Measurements from ENCODE around the gene FGFR3.

Gene FGFR3

GRCh38 chr4:1803523-1804423 is 10.7 kb downstream of the FGFR3 start:
- no peak for DNase-seq

DNA sequence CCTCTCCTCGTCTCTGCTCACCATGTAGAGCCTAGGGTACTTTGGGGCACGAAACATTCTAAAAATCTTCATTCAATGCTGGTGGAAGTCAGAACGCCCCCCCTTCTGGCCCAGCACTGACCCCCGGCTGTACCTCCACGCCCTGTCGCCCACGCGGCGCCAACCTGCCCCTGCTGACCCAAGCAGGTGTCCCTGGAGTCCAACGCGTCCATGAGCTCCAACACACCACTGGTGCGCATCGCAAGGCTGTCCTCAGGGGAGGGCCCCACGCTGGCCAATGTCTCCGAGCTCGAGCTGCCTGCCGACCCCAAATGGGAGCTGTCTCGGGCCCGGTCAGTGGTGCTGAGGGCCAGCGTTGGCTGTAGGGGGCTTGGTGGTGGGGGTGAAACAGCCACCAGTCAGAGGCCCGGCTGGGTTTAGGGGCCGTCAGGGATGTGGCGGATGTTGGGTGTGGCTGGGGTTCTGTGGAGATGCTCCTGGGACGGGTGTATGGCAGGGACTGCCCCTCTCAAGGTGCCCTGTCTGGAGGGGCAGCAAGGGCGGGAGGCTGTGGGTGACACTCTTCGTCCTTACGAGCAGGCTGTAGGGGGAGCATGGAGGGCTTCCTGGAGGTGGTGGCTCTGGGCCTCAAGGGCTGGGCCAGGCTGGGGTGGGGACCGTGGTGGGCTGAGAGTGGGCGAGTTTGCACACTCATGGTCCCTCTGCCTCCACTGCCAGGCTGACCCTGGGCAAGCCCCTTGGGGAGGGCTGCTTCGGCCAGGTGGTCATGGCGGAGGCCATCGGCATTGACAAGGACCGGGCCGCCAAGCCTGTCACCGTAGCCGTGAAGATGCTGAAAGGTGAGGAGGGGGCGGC is 11.8 kb downstream of the FGFR3 start:
- no peak for DNase-seq

GRCh38 chr4:1805493-1806222 is 12.6 kb downstream of the FGFR3 start:
- no peak for DNase-seq

DNA sequence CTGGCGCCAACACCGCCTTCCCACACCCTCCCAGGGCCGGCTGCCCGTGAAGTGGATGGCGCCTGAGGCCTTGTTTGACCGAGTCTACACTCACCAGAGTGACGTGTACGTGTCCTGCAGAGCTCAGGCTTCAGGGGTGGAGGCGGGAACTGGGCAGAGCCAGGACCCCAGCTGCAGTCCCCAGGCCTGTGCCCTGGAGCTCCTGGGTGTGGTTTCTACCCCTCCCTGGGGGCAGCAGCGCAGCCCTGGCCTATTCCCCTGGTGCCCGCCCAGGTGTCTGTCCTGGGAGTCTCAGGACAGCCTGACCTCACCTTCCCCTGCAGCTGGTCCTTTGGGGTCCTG is 13.1 kb downstream of the FGFR3 start:
- DNase-seq, result no peak

- DNase-seq, result no peak
Measured at GRCh38 chr4:1806596-1807331, 13.7 kb downstream of the FGFR3 start.

GRCh38 chr4:1807332-1807777 is 14.3 kb downstream of the FGFR3 start:
- no peak for DNase-seq

DNA sequence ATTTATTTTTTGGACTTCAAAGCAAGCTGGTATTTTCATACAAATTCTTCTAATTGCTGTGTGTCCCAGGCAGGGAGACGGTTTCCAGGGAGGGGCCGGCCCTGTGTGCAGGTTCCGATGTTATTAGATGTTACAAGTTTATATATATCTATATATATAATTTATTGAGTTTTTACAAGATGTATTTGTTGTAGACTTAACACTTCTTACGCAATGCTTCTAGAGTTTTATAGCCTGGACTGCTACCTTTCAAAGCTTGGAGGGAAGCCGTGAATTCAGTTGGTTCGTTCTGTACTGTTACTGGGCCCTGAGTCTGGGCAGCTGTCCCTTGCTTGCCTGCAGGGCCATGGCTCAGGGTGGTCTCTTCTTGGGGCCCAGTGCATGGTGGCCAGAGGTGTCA is 15.3 kb downstream of the FGFR3 start:
- DNase-seq, result no peak

DNA sequence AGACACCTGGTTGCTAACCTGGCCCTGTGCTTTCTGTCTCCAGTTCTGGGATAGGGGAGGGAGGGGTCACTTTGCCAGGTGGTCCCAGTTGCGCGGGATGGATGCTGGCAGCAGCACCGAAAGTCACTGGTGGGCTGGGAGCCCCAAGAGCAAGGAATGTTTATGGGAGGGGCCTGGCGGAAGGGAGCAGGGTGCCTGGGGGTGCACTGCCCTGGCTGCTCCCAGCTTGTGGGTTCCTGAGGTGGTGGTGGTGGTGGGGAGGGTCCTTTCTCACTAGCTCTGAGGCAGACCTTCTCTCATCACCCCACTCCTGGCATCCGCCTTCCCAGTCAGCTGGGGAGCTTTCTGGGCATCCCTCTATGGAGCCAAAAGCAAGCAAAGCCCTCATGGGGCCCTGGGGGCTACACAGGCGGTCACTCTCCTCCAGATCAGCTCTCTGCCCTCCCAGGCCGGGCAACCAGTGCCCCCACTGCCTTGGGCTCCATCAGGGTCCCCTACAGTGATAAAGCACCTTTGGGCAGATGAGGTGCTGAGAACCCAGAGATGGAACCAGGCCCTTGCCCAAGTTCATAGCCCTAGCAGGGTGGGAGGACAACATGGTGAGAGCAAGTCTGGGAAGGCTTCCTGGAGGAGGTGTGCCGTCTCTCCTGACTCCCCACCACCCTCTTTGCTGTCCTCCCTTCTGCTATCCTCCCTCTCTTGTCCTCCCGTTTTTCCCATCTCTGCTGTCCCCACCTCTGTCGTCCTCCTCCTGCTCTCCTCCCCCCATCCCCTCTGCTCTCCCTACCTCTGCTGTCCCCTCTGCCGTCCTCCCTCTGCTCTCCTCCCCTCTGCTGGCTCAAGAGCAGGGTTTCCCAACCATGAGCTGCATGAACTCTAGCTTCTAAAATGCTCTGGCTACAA is 16.0 kb downstream of the FGFR3 start:
- no peak for DNase-seq

- DNase-seq, result peak; percentile 68
Measured at GRCh38 chr4:1809754-1810502, 16.8 kb downstream of the FGFR3 start.

GRCh38 chr4:1810765-1811164 is 17.7 kb downstream of the FGFR3 start:
- DNase-seq, result no peak

DNA sequence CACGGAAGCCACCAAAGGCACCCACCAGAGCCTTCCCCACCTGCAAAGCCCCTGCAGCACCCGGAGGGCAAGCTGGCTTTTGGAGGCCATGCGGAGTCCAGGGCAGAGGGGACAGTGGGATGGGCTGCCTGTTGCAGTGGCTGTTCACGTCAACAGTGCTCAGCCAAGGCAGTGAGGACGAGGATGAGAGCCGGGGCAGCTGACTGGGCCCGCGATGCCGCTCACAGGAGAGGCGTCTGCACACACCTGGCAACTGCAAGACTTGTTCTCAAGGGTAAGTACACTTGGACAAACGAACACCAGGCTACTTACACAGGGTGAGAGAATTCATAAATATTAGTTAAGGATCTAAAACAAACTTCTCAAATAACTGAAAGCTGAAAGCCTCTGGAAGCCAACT is 19.6 kb downstream of the FGFR3 start:
- no peak for DNase-seq

DNA sequence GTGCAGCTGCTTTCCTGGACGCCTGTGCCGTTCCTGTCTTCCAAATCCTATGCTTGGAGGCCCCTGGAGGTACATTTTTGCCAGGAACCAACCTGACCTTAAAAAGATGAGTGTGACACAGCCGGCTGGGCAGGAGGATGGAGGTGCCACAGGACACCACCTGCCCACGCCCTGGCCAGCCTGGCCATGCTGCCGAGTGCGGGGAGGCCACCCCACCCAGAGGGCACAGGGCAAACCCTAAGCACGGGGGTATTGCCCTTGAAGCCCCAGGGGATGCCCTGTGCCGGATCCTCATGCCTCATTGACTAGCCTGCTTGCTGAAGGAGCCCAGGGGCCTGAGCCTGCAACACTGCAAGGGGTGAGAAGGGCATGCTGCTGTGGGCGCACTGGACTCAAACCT is 20.1 kb downstream of the FGFR3 start:
- no peak for DNase-seq

DNA sequence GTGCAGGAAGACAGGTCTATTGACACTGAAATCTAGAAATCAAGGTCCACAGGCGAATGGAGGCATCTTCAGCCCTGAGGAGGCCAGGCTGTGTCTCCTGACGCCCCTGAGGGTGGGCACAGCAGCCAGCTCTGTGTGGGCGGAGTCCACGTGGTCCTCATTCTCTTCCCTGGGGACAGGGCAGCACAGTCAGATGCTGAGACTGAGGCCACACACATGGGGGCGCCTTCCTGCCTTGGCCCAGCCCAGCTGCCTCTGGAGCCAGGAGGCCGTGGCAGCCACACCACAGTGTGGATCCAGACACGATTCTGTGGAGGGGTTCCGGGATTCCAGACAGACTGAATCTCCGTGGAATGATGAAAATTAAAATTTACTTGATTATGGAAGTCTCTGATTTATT is 20.8 kb downstream of the FGFR3 start:
- no peak for DNase-seq

DNA sequence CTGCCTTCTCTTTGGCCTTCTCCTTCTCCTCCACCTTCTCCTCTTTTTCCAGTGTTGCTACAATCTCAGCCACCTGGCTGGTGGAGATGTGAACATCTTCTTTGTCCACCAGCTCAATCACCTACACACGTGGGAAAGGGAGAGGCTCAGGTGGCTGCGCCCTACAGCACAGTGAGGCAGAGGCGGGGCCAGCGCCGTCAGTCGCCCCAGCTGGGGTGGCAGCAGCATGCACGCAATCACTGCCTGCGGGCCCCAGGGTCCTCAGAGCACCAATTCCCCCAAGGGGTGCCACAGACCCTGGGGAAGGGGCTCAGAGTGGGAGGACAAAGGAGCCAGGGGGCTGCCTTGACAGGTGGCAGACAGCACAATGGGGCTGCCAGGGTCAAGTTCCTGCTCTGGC is 21.4 kb downstream of the FGFR3 start:
- DNase-seq, result no peak

DNA sequence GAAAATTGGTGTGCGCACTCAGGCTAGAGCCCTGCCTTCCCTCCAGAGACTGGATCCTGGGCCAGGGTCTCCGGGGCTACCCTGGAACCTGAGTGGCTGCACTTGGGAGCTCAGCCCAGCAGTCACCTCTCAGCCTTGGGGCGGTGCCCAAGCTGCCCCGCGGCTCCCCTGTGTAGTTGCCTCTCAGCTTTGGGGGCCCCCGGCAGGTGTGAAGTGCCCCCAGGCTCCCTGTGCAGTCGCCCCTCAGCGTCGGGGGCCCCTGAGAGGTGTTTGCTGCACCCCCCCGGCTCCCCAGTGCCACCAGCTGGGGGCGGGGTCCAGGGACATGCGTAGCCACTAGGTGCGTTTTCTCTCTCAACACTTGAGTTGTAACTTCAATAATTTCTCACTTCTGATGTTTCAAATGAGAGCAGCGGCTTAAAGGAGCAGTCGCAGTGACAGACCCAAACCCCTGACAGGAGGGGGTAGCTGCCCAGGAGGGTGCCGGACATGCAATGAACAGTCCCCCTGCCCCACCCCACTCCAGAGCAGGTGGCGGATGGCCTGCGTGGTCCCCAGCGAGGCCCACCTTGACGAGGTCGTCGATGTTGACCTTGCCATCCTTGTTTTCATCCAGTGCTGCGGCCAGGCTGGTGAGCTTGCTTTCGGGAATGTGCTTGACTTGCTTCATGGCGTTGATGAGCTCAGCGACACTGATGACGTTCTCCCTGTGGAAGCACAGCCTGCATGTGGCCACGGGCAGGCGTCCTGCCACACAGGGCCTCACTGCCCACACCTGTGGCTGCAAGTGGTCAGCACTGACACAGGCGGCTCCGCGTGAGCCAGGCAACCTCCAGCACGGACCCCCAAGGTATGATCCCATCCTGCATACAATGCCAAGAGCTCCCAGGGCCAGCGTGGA is 22.3 kb downstream of the FGFR3 start:
- DNase-seq, result no peak

DNA sequence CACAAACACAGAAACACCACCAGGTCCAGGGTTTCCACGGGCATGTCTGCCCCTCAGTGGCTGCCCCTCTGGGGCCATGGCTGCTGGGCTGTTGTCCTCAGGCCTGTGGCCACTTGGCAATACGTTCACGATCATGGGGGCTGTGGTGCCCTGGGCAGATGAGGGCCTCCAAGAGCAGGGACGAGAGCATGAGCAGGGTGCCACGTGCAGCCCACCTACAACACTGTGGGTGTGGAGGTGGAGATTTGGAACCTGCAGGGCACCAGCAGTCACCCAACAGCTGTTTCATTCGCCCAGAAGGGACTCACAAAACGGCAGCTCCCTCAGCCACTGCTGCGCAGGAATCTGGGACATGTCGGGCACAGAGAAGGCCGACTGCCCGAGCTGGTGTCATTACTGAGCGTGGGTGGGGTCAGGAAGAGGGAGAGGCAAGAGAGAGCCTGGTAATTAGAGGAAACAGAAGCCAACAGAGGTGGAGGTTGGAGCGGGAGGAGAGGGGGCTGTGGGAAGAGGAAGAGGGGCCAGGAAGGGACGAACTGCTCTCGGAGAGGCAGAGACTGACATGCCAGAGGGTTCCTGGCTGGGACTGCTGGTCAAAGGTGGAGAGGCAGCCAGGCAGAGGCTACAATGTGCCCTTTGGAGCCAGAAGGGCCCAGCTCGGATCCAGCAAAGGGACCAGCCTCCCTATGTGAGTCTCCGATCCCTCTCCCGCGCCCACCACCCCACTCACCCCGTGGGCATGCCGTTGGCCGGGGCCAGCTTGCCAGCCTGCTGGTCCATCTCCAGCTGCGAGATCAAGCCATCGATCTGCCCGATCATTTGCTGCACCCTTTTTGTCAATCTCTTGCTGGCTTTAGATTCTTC is 23.1 kb downstream of the FGFR3 start:
- DNase-seq, result no peak

DNA sequence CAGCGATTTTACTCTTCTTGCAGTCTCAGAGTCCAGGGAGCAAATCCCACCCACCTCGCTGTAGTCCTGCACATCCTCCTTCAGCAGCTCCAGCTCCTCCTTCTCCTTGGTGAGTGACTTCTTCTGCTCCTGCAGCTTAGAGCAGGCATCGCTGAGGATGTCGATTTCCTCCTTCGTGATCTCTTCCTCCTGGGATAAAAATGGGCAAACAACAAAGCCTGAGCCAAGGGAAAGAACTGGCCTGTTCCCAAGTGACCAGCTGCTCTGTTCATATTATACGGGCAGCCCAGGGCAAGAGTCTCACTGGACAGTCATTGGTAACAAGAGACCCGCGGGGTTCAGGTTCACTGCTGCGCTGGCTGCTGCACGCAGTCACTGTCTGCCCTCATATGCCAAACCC is 26.2 kb downstream of the FGFR3 start:
- DNase-seq, result no peak

- DNase-seq, result no peak
Measured at GRCh38 chr4:1819816-1820215, 26.7 kb downstream of the FGFR3 start.
